Upper lobe of left lung (tissue), 6 donors: ENCODE data around the gene CENPX. TPM values are rescaled to one million over a fixed set of nuclear protein-coding genes. Genes with fewer than 3 reads are reported as not detected.
A peak's percentile ranks its signal among the peaks of the same experiment; 100 is the strongest.

Experiments used
- ATAC-seq, 2 donors: fragments of 200-7000 bp; cut with Tn5 transposase; one replicate each; pipeline ENCODE4 v1.9.1; 2022; ENCODE audit warnings: mild to moderate bottlenecking in 2 of 2, moderate library complexity in 2 of 2; ENCODE audit not compliant: low FRiP score in 2 of 2
- DNase-seq, 2 donors: peaks; one replicate each; pipeline ENCODE4 v3.0.0-alpha.2; 2019 to 2020
- H3K27ac ChIP-seq, 4 donors: fragments of 200-600 bp; sonication (generic); one replicate each; pipeline ENCODE4 v1.5.1; 2016 to 2019
- H3K27me3 ChIP-seq, 4 donors: fragments of 200-600 bp; sonication (generic); one replicate each; pipeline ENCODE4 v1.5.1; 2017 to 2019
- H3K36me3 ChIP-seq, 4 donors: fragments of 200-600 bp; sonication (generic); one replicate each; pipeline ENCODE4 v1.5.1; 2016 to 2019
- H3K4me1 ChIP-seq, 4 donors: fragments of 200-600 bp; sonication (generic); one replicate each; pipeline ENCODE4 v1.5.1; 2018 to 2019
- H3K4me3 ChIP-seq, 4 donors: fragments of 200-600 bp; sonication (generic); one replicate each; pipeline ENCODE4 v1.5.1; 2017 to 2019; ENCODE audit warnings: mild to moderate bottlenecking in 2 of 4, moderate library complexity in 1 of 4
- H3K9me3 ChIP-seq, 4 donors: fragments of 200-600 bp; sonication (generic); one replicate each; pipeline ENCODE4 v1.5.1; 2018 to 2019
- EP300 ChIP-seq, 4 donors: sonication (generic); formaldehyde crosslinking; IDR thresholded peaks; one replicate each; pipeline ENCODE4 v1.5.1; 2017; ENCODE audit warnings: antibody characterized with exemption in 4 of 4, control low read depth in 2 of 4
- POLR2A ChIP-seq, 4 donors: fragments of 450-650 bp; IDR thresholded peaks; one replicate each; pipeline ENCODE4 v1.5.1; 2016 to 2017; ENCODE audit warnings: antibody characterized with exemption in 4 of 4, mild to moderate bottlenecking in 2 of 4
- POLR2AphosphoS5 ChIP-seq, 2 donors: sonication (generic); formaldehyde crosslinking; IDR thresholded peaks; one replicate each; pipeline ENCODE4 v1.5.1; 2017; ENCODE audit warnings: antibody characterized with exemption in 2 of 2
- WGBS, 2 donors: methylation state at CpG; one replicate each; pipeline ENCODE4 v1.1.5; 2017 to 2018; 5-methylcytosine and 5-hydroxymethylcytosine counted together
- total RNA-seq, 6 donors: library from RNA; depleted of rRNA in 4 of 6; stranded (reverse); fragments of >200 nt in 4 of 6; gene quantifications; one replicate each; pipeline versions ENCODE4 v1.1.0 to v1.2.1, GENCODE V29; 2016 to 2021
- TF ChIP-seq, protein P1 (sequence below), 6 experiments: fragments of 450-650 bp in 4 of 6; fragments of 200-600 bp in 2 of 6; sonication (generic) in 2 of 6; IDR thresholded peaks; one replicate each; pipeline ENCODE4 v1.5.1; 2016 to 2019; ENCODE audit warnings: antibody characterized with exemption in 6 of 6
- donor health status: DM: no; HTN: no; CAD: no; lungs with moderate emphysema.
- donor health status: DM: no; HTN: yes; CAD: no; lungs with severe emphysema.

The CENPX gene
- total RNA-seq, 6 donors from 2014 or later, result 24.1 to 60.5 (median 47.8) TPM

GRCh38 chr17:82058230-82058854 lies 35.7 kb upstream of the CENPX start:
- ATAC-seq (no peak), DNase-seq (peak in 1 of 2 donors; percentile 67)
- Histone ChIP-seq H3K27ac (no peak overlapping the region), H3K9me3 (no peaks in the 10 kb centered on the region), H3K27me3 (no peaks in the 10 kb centered on the region), H3K4me1 (peaks cover 0 to 12% (median 5%) of the 10 kb centered on the region in 4 donors), H3K36me3 (peaks cover 18 to 96% (median 92%) of the 10 kb centered on the region in 4 donors), H3K4me3 (no peak overlapping the region)
- 88 to 90% methylated on average over 11 to 15 of the region's 17 CpGs for WGBS, 2 donors
- TF ChIP-seq EP300 (IDR thresholded peaks at IDR 0.05), result no peak
- TF ChIP-seq, protein P1, sequence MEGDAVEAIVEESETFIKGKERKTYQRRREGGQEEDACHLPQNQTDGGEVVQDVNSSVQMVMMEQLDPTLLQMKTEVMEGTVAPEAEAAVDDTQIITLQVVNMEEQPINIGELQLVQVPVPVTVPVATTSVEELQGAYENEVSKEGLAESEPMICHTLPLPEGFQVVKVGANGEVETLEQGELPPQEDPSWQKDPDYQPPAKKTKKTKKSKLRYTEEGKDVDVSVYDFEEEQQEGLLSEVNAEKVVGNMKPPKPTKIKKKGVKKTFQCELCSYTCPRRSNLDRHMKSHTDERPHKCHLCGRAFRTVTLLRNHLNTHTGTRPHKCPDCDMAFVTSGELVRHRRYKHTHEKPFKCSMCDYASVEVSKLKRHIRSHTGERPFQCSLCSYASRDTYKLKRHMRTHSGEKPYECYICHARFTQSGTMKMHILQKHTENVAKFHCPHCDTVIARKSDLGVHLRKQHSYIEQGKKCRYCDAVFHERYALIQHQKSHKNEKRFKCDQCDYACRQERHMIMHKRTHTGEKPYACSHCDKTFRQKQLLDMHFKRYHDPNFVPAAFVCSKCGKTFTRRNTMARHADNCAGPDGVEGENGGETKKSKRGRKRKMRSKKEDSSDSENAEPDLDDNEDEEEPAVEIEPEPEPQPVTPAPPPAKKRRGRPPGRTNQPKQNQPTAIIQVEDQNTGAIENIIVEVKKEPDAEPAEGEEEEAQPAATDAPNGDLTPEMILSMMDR (IDR thresholded peaks at IDR 0.05), result no peak
- TF ChIP-seq POLR2AphosphoS5 (IDR thresholded peaks at IDR 0.05), result no peak
- no peak for TF ChIP-seq POLR2A (IDR thresholded peaks at IDR 0.05)

DNA sequence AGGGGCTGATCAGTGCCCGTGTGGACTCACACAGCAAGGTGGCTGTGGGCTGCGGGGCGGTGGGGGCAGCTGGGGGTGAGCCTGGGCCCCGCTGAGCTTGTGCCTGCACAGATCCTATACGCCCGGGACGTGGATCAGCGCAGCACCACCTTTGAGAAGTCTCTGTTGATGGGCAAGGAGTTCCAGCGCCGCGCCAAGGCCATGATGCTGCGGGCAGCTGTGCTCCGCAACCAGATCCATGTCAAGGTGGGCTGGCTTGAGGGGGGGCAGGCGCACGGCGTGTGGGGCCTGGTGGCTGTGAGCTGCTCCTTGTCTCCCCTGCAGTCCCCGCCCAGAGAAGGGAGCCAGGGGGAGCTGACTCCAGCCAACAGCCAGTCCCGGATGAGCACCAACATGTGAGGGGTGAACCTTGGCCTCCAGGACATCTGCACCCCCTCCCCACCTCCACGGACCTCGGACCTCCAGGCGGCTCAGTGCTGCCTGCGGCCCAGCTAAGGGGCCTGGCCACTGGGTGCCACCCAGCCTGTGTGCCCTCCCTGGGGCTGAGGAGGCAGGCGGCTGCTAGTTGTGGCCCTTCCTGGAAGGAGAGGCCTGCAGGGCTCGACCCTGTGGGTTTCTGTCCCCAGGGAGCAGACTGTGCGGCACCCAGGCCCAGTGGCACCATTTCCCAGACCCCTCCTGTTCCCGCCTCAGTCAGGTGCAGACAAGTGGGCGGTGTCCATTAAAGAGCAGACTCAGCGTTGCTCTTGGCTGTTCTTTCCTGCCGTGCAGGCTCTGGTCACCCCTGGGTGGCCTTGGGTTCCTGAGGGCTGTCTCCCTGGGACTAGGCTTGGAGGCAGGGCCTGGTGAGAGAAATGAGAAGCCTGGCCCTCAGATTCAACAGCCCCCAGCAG lies 34.3 kb upstream of the CENPX start:
- Histone ChIP-seq H3K9me3 (no peaks in the 10 kb centered on the region), H3K27me3 (no peaks in the 10 kb centered on the region), H3K36me3 (peaks cover 15 to 83% (median 79%) of the 10 kb centered on the region in 4 donors), H3K4me1 (peaks cover 9 to 22% (median 16%) of the 10 kb centered on the region in 4 donors), H3K27ac (no peak overlapping the region), H3K4me3 (no peak overlapping the region)
- DNase-seq, result peak in 1 of 2 donors; percentile 76
- ATAC-seq, result no peak
- 84 to 94% methylated on average over 11 to 25 of the region's 29 CpGs for WGBS, 2 donors
- no peak for TF ChIP-seq POLR2AphosphoS5 (IDR thresholded peaks at IDR 0.05)
- TF ChIP-seq, protein P1 (IDR thresholded peaks at IDR 0.05), result no peak
- TF ChIP-seq EP300 (IDR thresholded peaks at IDR 0.05), result no peak
- no peak for TF ChIP-seq POLR2A (IDR thresholded peaks at IDR 0.05)

DNA sequence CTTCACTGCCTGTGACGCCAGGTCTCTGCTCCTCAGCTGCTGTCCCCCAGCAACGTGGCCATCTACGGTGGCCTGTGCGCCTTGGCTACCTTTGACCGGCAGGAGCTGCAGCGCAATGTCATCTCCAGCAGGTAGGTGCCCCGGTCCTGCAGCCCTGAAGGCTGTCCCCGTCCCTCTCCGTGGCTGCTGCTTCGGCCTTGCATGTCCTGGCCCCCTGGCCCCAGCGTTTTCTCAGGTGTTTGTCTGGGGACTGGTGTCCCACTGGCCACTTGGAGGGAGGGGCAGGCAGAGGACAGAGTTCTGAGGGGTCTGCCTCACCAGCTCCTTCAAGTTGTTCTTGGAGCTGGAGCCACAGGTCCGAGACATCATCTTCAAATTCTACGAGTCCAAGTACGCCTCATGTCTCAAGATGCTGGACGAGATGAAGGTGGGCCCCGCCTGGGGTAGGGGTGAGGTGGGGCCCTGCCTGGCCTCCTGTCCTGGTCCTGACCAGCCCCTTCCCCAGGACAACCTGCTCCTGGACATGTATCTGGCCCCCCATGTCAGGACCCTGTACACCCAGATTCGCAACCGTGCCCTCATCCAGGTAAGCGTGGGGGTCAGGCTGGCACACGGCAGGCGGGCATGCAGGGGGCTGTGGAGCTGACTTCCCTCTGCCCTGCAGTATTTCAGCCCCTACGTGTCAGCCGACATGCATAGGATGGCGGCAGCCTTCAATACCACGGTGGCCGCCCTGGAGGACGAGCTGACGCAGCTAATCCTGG lies 33.5 kb upstream of the CENPX start:
- no peaks in the 10 kb centered on the region for H3K27me3 ChIP-seq
- H3K36me3 ChIP-seq, result peaks cover 12 to 76% (median 71%) of the 10 kb centered on the region in 4 donors
- TF ChIP-seq POLR2A (IDR thresholded peaks at IDR 0.05) (no peak), POLR2AphosphoS5 (IDR thresholded peaks at IDR 0.05) (no peak), EP300 (IDR thresholded peaks at IDR 0.05) (no peak)
- TF ChIP-seq, protein P1 (IDR thresholded peaks at IDR 0.05), result no peak
- no peak overlapping the region for H3K27ac ChIP-seq
- H3K9me3 ChIP-seq, result no peaks in the 10 kb centered on the region
- ATAC-seq, result no peak
- no peak for DNase-seq
- H3K4me3 ChIP-seq, result no peak overlapping the region
- 97 to 100% methylated on average over 8 to 28 of the region's 28 CpGs for WGBS, 2 donors
- H3K4me1 ChIP-seq, result peaks cover 9 to 24% (median 16%) of the 10 kb centered on the region in 4 donors

DNA sequence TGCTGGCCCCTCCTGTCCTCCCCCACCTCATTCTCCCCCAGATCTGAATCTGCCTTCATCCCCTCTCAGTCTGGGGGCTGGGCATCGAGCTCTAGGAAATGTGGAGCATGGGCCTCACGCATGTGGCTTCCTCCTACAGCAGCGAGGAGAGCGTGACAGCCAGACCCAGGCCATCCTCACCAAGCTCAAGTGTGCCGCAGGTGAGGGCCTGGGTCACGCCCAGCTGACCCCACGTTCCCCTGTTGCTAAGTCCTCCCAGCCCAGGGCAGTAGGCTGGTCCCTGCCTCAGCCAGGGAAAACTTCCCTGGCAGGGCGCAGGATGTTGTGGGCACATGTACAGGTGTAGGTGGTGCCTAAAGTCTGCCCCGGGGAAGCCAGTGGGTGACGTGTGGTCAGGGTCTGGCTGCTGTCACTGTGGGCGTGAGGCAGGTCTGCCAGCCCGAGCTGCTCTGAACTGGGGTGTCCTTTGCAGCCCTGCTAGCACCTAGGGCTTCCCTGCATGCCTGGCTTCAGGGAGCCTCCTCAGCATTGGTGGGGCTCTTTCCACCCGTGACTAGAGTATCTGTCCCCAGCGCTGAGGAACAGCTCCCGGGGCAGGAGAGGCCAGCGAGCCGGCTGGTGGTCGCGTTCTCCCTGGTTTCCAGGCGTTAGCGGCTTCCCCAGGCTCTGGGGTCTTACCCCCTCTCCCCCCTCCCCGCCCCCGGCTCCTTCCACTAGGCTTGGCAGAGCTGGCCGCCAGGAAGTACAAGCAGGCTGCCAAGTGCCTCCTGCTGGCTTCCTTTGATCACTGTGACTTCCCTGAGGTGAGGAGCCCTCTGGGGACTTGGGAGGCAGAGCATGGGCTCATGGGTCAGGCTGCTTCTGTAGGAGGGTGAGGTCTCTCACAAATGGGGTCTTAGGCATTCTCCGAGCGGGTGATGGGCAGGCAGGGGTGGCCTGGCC lies 32.6 kb upstream of the CENPX start:
- TF ChIP-seq POLR2A (IDR thresholded peaks at IDR 0.05), result no peak
- no peak for TF ChIP-seq EP300 (IDR thresholded peaks at IDR 0.05)
- no peak for TF ChIP-seq POLR2AphosphoS5 (IDR thresholded peaks at IDR 0.05)
- TF ChIP-seq, protein P1 (IDR thresholded peaks at IDR 0.05), result no peak
- Histone ChIP-seq H3K9me3 (no peaks in the 10 kb centered on the region), H3K4me1 (peaks cover 15 to 32% (median 24%) of the 10 kb centered on the region in 4 donors), H3K27ac (no peak overlapping the region), H3K27me3 (no peaks in the 10 kb centered on the region), H3K4me3 (no peak overlapping the region), H3K36me3 (peaks cover 11 to 68% (median 62%) of the 10 kb centered on the region in 4 donors)
- no peak for ATAC-seq
- 74 to 88% methylated on average over 16 to 25 of the region's 26 CpGs for WGBS, 2 donors
- DNase-seq, result no peak
